Suprapubic skin (tissue), 4 donors: Measurements from ENCODE around the gene NELL1. TPM values are rescaled to one million over a fixed set of nuclear protein-coding genes. Genes with fewer than 3 reads are reported as not detected.

Experiments used
- DNase-seq, 2 donors: peaks; one replicate each; pipeline ENCODE4 v3.0.0-alpha.2; 2019; ENCODE audit warnings: low spot score in 2 of 2
- H3K27ac ChIP-seq: fragments of 200-600 bp; sonication (generic); one replicate; pipeline ENCODE4 v1.5.1; 2019
- H3K27me3 ChIP-seq: fragments of 200-600 bp; sonication (generic); one replicate; pipeline ENCODE4 v1.5.1; 2019
- H3K36me3 ChIP-seq: fragments of 200-600 bp; sonication (generic); one replicate; pipeline ENCODE4 v1.5.1; 2019
- H3K4me1 ChIP-seq: fragments of 200-600 bp; sonication (generic); one replicate; pipeline ENCODE4 v1.5.1; 2019
- H3K4me3 ChIP-seq: fragments of 200-600 bp; sonication (generic); one replicate; pipeline ENCODE4 v1.5.1; 2019; ENCODE audit warnings: mild to moderate bottlenecking
- H3K9me3 ChIP-seq: fragments of 200-600 bp; sonication (generic); one replicate; pipeline ENCODE4 v1.5.1; 2019
- CTCF ChIP-seq, 2 donors: fragments of 200-600 bp in 1 of 2; fragments of 450-650 bp in 1 of 2; sonication (generic) in 1 of 2; IDR thresholded peaks; one replicate each; pipeline ENCODE4 v1.5.1; 2016 to 2019; ENCODE audit warnings: antibody characterized with exemption in 2 of 2, mild to moderate bottlenecking in 1 of 2, moderate library complexity in 1 of 2
- EP300 ChIP-seq: sonication (generic); formaldehyde crosslinking; IDR thresholded peaks from one replicate; pipeline ENCODE4 v1.6.1; 2017; ENCODE audit warnings: antibody characterized with exemption
- POLR2A ChIP-seq, 2 donors: fragments of 450-650 bp; IDR thresholded peaks; one replicate each; pipeline ENCODE4 v1.6.1; 2017; ENCODE audit warnings: antibody characterized with exemption in 2 of 2, mild to moderate bottlenecking in 2 of 2, moderate library complexity in 2 of 2
- POLR2AphosphoS5 ChIP-seq, 3 donors: sonication (generic); formaldehyde crosslinking; IDR thresholded peaks; one replicate each; pipeline ENCODE4 v1.6.1; 2017; ENCODE audit warnings: antibody characterized with exemption in 3 of 3
- WGBS: methylation state at CpG from one replicate; pipeline ENCODE4 v1.1.5; 2018; 5-methylcytosine and 5-hydroxymethylcytosine counted together
- total RNA-seq, 4 donors: library from RNA; depleted of rRNA; stranded (reverse); fragments of >200 nt; gene quantifications; one replicate each; pipeline ENCODE4 v1.1.0, GENCODE V29; 2016

The NELL1 gene
- total RNA-seq, 4 donors from 2014 or later = 0.18 to 3.9 TPM; not detected in 2

GRCh38 chr11:21053466-21053865 is 384.1 kb downstream of the NELL1 start:
- no peaks in the 10 kb centered on the region for H3K9me3 ChIP-seq
- no peaks in the 10 kb centered on the region for H3K27me3 ChIP-seq
- no peak overlapping the region for H3K4me3 ChIP-seq
- no peaks in the 10 kb centered on the region for H3K36me3 ChIP-seq
- H3K4me1 ChIP-seq = no peaks in the 10 kb centered on the region
- whole genome bisulfite sequencing = 76% methylated on average over 1 of the region's 1 CpG
- H3K27ac ChIP-seq = no peak overlapping the region
- no peak for DNase-seq
- TF ChIP-seq CTCF (IDR thresholded peaks at IDR 0.05) (no peak), POLR2AphosphoS5 (IDR thresholded peaks at IDR 0.05) (no peak), EP300 (no peak)

- Histone ChIP-seq H3K9me3 (no peaks in the 10 kb centered on the region), H3K27me3 (no peaks in the 10 kb centered on the region), H3K27ac (no peak overlapping the region), H3K36me3 (no peaks in the 10 kb centered on the region), H3K4me3 (no peak overlapping the region), H3K4me1 (no peaks in the 10 kb centered on the region)
- no peak for DNase-seq
- no peak for TF ChIP-seq POLR2AphosphoS5 (IDR thresholded peaks at IDR 0.05)
- no peak for TF ChIP-seq POLR2A (IDR thresholded peaks at IDR 0.05)
- no peak for TF ChIP-seq EP300
- no peak for TF ChIP-seq CTCF (IDR thresholded peaks at IDR 0.05)
Measured at GRCh38 chr11:21056644-21057043, 387.3 kb downstream of the NELL1 start.

GRCh38 chr11:21059879-21060278 is 390.5 kb downstream of the NELL1 start:
- TF ChIP-seq EP300 (no peak), CTCF (IDR thresholded peaks at IDR 0.05) (no peak), POLR2AphosphoS5 (IDR thresholded peaks at IDR 0.05) (no peak), POLR2A (IDR thresholded peaks at IDR 0.05) (no peak)
- Histone ChIP-seq H3K9me3 (no peaks in the 10 kb centered on the region), H3K4me1 (no peaks in the 10 kb centered on the region), H3K4me3 (no peak overlapping the region), H3K36me3 (no peaks in the 10 kb centered on the region), H3K27ac (no peak overlapping the region), H3K27me3 (no peaks in the 10 kb centered on the region)
- 87% methylated on average over 2 of the region's 2 CpGs for WGBS
- DNase-seq = no peak

GRCh38 chr11:21066030-21066429 is 396.6 kb downstream of the NELL1 start:
- no peaks in the 10 kb centered on the region for H3K27me3 ChIP-seq
- H3K27ac ChIP-seq = no peak overlapping the region
- H3K9me3 ChIP-seq = no peaks in the 10 kb centered on the region
- H3K4me3 ChIP-seq = no peak overlapping the region
- no peak for DNase-seq
- TF ChIP-seq CTCF (IDR thresholded peaks at IDR 0.05) (no peak), POLR2A (IDR thresholded peaks at IDR 0.05) (no peak)
- 55% methylated on average over 2 of the region's 2 CpGs for WGBS
- no peaks in the 10 kb centered on the region for H3K36me3 ChIP-seq
- H3K4me1 ChIP-seq = no peaks in the 10 kb centered on the region

GRCh38 chr11:21068886-21069285 is 399.5 kb downstream of the NELL1 start:
- no peak for DNase-seq
- no peak for TF ChIP-seq POLR2A (IDR thresholded peaks at IDR 0.05)
- TF ChIP-seq CTCF (IDR thresholded peaks at IDR 0.05) = no peak
- TF ChIP-seq EP300 = no peak
- TF ChIP-seq POLR2AphosphoS5 (IDR thresholded peaks at IDR 0.05) = no peak
- Histone ChIP-seq H3K9me3 (no peaks in the 10 kb centered on the region), H3K27ac (no peak overlapping the region), H3K4me1 (no peaks in the 10 kb centered on the region), H3K27me3 (no peaks in the 10 kb centered on the region), H3K4me3 (no peak overlapping the region), H3K36me3 (no peaks in the 10 kb centered on the region)
- 71% methylated on average over 3 of the region's 3 CpGs for WGBS
